Activated CD8-positive, alpha-beta memory T cell treated with anti-CD3 and anti-CD28 coated beads, Interleukin-2, amount 50 U/mL, for 48 hours (primary cell): Measurements from ENCODE around the gene MED25.

Experiments used
- DNase-seq: peaks from one replicate; pipeline ENCODE4 v3.0.0-alpha.2; 2020

MED25 gene

GRCh38 chr19:49817964-49818648, at the start of gene MED25:
MED25 (plus strand) TSS chr19:49818289; CDS start chr19:49818342, 53 bp downstream.
- DNase-seq = peak; percentile 96

- no peak for DNase-seq
Observed at GRCh38 chr19:49770529-49770928, 47.6 kb upstream of the MED25 start.

GRCh38 chr19:49771674-49772139, 46.4 kb upstream of the MED25 start:
- no peak for DNase-seq

- DNase-seq = no peak
Observed at GRCh38 chr19:49772850-49773432, 45.1 kb upstream of the MED25 start.

GRCh38 chr19:49773663-49774350, 44.3 kb upstream of the MED25 start:
- no peak for DNase-seq

GRCh38 chr19:49774969-49775368, 43.1 kb upstream of the MED25 start:
- no peak for DNase-seq

GRCh38 chr19:49775742-49776370, 42.2 kb upstream of the MED25 start:
- DNase-seq = no peak

- DNase-seq = no peak
Observed at GRCh38 chr19:49776371-49776764, 41.7 kb upstream of the MED25 start.

- DNase-seq = no peak
Observed at GRCh38 chr19:49779731-49780555, 38.1 kb upstream of the MED25 start.

GRCh38 chr19:49780861-49781260, 37.2 kb upstream of the MED25 start:
- no peak for DNase-seq

- no peak for DNase-seq
Observed at GRCh38 chr19:49781394-49781793, 36.7 kb upstream of the MED25 start.

GRCh38 chr19:49782515-49782914, 35.6 kb upstream of the MED25 start:
- no peak for DNase-seq

- no peak for DNase-seq
Observed at GRCh38 chr19:49786376-49786820, 31.7 kb upstream of the MED25 start.

GRCh38 chr19:49787746-49788145, 30.3 kb upstream of the MED25 start:
- no peak for DNase-seq

GRCh38 chr19:49788857-49789256, 29.2 kb upstream of the MED25 start:
- DNase-seq = no peak

GRCh38 chr19:49790866-49791265, 27.2 kb upstream of the MED25 start:
- no peak for DNase-seq

- DNase-seq = no peak
Observed at GRCh38 chr19:49791776-49792445, 26.2 kb upstream of the MED25 start.

- no peak for DNase-seq
Observed at GRCh38 chr19:49792829-49793560, 25.1 kb upstream of the MED25 start.

GRCh38 chr19:49793561-49793840, 24.6 kb upstream of the MED25 start:
- no peak for DNase-seq

GRCh38 chr19:49795615-49796014, 22.5 kb upstream of the MED25 start:
- no peak for DNase-seq

- no peak for DNase-seq
Observed at GRCh38 chr19:49798574-49798973, 19.5 kb upstream of the MED25 start.
